Hepatocyte (in vitro differentiated cells): ENCODE results near the gene CDH19.

Source experiments
- CTCF ChIP-seq: fragments of 200-600 bp; sonication (generic); IDR thresholded peaks from 2 replicates; pipeline ENCODE4 v1.5.1; 2016; ENCODE audit warnings: antibody characterized with exemption, mild to moderate bottlenecking; ENCODE audit not compliant: poor library complexity
- EZH2 ChIP-seq: fragments of 200-600 bp; sonication (generic); IDR thresholded peaks from 2 replicates; pipeline ENCODE4 v1.6.1; 2016; ENCODE audit warnings: antibody characterized with exemption, mild to moderate bottlenecking, borderline replicate concordance

- TF ChIP-seq EZH2 (no peak), CTCF (no peak)
Measured at GRCh38 chr18:66587430-66587829, 16.5 kb downstream of the CDH19 start.
